MM.1S (cell line): ENCODE results near the gene MPND.

Experiments used
- CTCF ChIP-seq: fragments of 300-600 bp; sonication (generic); IDR thresholded peaks from 2 replicates; pipeline ENCODE4 v1.5.1; 2016; ENCODE audit warnings: antibody characterized with exemption, low read length, mixed read lengths
- EZH2 ChIP-seq: fragments of 300-600 bp; sonication (generic); optimal IDR thresholded peaks from 2 replicates; pipeline ENCODE3; 2017; ENCODE audit warnings: low read depth, mild to moderate bottlenecking, antibody characterized with exemption, low read length, mixed read lengths

- no peak for TF ChIP-seq CTCF
- TF ChIP-seq EZH2 = no peak
These were observed 29.0 kb downstream of the MPND start for GRCh38 chr19:4372165-4373012.
